Loucy (cell line): ENCODE results near the gene HTR2A.

ENCODE experiments used
- H2AFZ ChIP-seq: fragments of 200-600 bp; sonication (generic); 2 replicates; pipeline ENCODE4 v1.6.0; 2016; ENCODE audit warnings: antibody characterized with exemption, mild to moderate bottlenecking, low read length, moderate library complexity
- H3F3A ChIP-seq: fragments of 200-600 bp; 2 replicates; pipeline ENCODE4 v1.6.0; 2016; ENCODE audit warnings: antibody characterized with exemption, low read depth, mild to moderate bottlenecking
- H3K27me3 ChIP-seq: fragments of 200-600 bp; sonication (generic); 2 replicates; pipeline ENCODE4 v1.6.1; 2014; ENCODE audit warnings: low read length, mild to moderate bottlenecking; ENCODE audit not compliant: insufficient read depth, poor library complexity, severe bottlenecking
- H3K36me3 ChIP-seq: fragments of 200-600 bp; sonication (generic); 2 replicates; pipeline ENCODE4 v1.6.1; 2016; ENCODE audit warnings: low read length; ENCODE audit not compliant: insufficient read depth
- H3K4me1 ChIP-seq: fragments of 200-600 bp; sonication (generic); 2 replicates; pipeline ENCODE4 v1.5.1; 2014; ENCODE audit warnings: low read length, mild to moderate bottlenecking; ENCODE audit not compliant: insufficient read depth, poor library complexity, severe bottlenecking
- H3K4me2 ChIP-seq: fragments of 200-600 bp; sonication (generic); 2 replicates; pipeline ENCODE4 v1.6.0; 2014; ENCODE audit warnings: antibody characterized with exemption, low read length, low read depth, mild to moderate bottlenecking; ENCODE audit not compliant: poor library complexity, severe bottlenecking
- H3K4me3 ChIP-seq: fragments of 200-600 bp; sonication (generic); 2 replicates; pipeline ENCODE4 v1.5.1; 2014; ENCODE audit warnings: low read length, mild to moderate bottlenecking, mixed read lengths; ENCODE audit not compliant: poor library complexity, severe bottlenecking
- H3K79me2 ChIP-seq: fragments of 200-600 bp; sonication (generic); 2 replicates; pipeline ENCODE4 v1.6.1; 2014; ENCODE audit warnings: low read length; ENCODE audit not compliant: insufficient read depth
- H3K9ac ChIP-seq: fragments of 200-600 bp; sonication (generic); 2 replicates; pipeline ENCODE4 v1.6.0; 2014; ENCODE audit warnings: mild to moderate bottlenecking, low read depth, low read length, moderate library complexity; ENCODE audit not compliant: poor library complexity, severe bottlenecking
- H3K9me2 ChIP-seq: fragments of 200-600 bp; sonication (generic); replicated peaks from 2 replicates; pipeline ENCODE4 v1.6.1; 2016; ENCODE audit warnings: low read depth, low read length, mixed read lengths
- H3K9me3 ChIP-seq: fragments of 200-600 bp; sonication (generic); 2 replicates; pipeline ENCODE4 v1.6.1; 2014; ENCODE audit warnings: mild to moderate bottlenecking, antibody characterized with exemption, low read length, low read depth; ENCODE audit not compliant: insufficient read depth
- H4K20me1 ChIP-seq: fragments of 200-600 bp; sonication (generic); 2 replicates; pipeline ENCODE4 v1.6.0; 2014; ENCODE audit warnings: antibody characterized with exemption, low read length, mild to moderate bottlenecking; ENCODE audit not compliant: insufficient read depth, poor library complexity, severe bottlenecking
- EZH2phosphoT487 ChIP-seq: fragments of 200-600 bp; IDR thresholded peaks from 2 replicates; pipeline ENCODE4 v1.6.1; 2018; ENCODE audit warnings: antibody characterized with exemption, mild to moderate bottlenecking, moderate library complexity, borderline replicate concordance
- TF ChIP-seq, protein P1 (sequence below): fragments of 200-600 bp; sonication (generic); conservative IDR thresholded peaks from 2 replicates; pipeline ENCODE4 v1.5.1; 2014; ENCODE audit warnings: mild to moderate bottlenecking, antibody characterized with exemption, low read length

Gene HTR2A

DNA sequence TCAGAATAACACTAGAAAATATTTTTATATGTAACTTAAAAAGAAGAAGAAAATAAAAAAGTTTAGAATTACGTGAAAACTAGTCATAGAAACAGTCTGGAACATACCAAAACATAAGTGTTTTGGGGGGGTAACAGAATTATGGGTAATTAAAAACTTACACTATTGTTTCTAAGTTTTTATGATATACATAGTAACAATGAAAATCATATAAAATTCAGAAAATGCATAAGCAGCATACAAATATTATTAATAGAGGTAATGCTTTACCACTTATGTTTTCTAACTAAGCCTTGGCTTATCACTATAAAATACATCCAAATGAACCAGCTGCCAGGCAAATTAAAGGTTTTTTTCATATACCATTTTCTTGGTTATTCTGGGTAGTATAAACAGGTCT, 114.8 kb downstream of the HTR2A start:
- peaks cover 36% of the 10 kb centered on the region; the same call in 1 of the 2 replicates for H3K36me3 ChIP-seq
- H4K20me1 ChIP-seq, result no peaks in the 10 kb centered on the region
- H3K9me2 ChIP-seq, result no peaks in the 10 kb centered on the region
- H3K4me2 ChIP-seq, result no peak overlapping the region
- peaks cover 3% of the 10 kb centered on the region; the same call in 1 of the 2 replicates for H3F3A ChIP-seq
- TF ChIP-seq, protein P1, sequence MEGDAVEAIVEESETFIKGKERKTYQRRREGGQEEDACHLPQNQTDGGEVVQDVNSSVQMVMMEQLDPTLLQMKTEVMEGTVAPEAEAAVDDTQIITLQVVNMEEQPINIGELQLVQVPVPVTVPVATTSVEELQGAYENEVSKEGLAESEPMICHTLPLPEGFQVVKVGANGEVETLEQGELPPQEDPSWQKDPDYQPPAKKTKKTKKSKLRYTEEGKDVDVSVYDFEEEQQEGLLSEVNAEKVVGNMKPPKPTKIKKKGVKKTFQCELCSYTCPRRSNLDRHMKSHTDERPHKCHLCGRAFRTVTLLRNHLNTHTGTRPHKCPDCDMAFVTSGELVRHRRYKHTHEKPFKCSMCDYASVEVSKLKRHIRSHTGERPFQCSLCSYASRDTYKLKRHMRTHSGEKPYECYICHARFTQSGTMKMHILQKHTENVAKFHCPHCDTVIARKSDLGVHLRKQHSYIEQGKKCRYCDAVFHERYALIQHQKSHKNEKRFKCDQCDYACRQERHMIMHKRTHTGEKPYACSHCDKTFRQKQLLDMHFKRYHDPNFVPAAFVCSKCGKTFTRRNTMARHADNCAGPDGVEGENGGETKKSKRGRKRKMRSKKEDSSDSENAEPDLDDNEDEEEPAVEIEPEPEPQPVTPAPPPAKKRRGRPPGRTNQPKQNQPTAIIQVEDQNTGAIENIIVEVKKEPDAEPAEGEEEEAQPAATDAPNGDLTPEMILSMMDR, result no peak
- no peak for TF ChIP-seq EZH2phosphoT487
- H3K4me3 ChIP-seq, result no peak overlapping the region
- H3K9me3 ChIP-seq, result no peaks in the 10 kb centered on the region
- H3K4me1 ChIP-seq, result peaks cover 17% of the 10 kb centered on the region
- 0 out of 2 replicates have a peak, but pooled peaks cover 3% of the 10 kb centered on the region for H3K79me2 ChIP-seq
- H3K27me3 ChIP-seq, result no peaks in the 10 kb centered on the region
- H2AFZ ChIP-seq, result no peak overlapping the region
- H3K9ac ChIP-seq, result no peak overlapping the region
